ENCODE data around the gene HMBS.

GRCh38 chr11:119048644-119049043 lies 36.0 kb upstream of the HMBS start:
- no peak for TF ChIP-seq CTCF (IDR thresholded peaks at IDR 0.05; ENCODE audit: insufficient read depth, low read length, poor library complexity, severe bottlenecking)
- no peak for TF ChIP-seq EZH2phosphoT487 (conservative IDR thresholded peaks at IDR 0.05; ENCODE audit: low read length)
